Measurements from ENCODE around the gene CALN1.

DNA sequence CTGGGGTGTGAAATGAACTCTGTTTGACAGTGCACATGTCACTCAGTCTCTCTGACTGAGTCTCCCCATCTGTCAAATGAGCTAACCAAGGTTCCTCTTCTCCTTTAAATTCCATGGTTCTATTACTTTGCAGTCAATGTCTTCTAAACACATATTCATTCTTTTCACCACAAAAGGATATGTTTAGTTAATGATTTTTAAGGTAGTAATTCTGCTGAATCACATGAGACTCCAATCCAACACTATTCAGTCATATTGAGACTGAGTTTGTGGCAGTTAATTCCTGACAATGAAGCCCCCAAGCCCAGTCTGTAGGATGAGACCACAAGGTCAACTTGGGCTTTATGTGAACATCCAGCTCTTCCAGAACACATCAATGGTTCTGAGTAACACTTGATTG lies 85.3 kb downstream of the CALN1 start:
- TF ChIP-seq, protein P1, sequence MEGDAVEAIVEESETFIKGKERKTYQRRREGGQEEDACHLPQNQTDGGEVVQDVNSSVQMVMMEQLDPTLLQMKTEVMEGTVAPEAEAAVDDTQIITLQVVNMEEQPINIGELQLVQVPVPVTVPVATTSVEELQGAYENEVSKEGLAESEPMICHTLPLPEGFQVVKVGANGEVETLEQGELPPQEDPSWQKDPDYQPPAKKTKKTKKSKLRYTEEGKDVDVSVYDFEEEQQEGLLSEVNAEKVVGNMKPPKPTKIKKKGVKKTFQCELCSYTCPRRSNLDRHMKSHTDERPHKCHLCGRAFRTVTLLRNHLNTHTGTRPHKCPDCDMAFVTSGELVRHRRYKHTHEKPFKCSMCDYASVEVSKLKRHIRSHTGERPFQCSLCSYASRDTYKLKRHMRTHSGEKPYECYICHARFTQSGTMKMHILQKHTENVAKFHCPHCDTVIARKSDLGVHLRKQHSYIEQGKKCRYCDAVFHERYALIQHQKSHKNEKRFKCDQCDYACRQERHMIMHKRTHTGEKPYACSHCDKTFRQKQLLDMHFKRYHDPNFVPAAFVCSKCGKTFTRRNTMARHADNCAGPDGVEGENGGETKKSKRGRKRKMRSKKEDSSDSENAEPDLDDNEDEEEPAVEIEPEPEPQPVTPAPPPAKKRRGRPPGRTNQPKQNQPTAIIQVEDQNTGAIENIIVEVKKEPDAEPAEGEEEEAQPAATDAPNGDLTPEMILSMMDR (IDR thresholded peaks at IDR 0.05): no peak
- TF ChIP-seq ZFX (IDR thresholded peaks at IDR 0.05; ENCODE audit: borderline replicate concordance): no peak

Measured in 22Rv1 (cell line).